Endothelial cell of umbilical vein (primary cell): ENCODE results near the gene MTA2. TPM values are rescaled to one million over a fixed set of nuclear protein-coding genes. Genes with fewer than 3 reads are reported as not detected.
"Not testable (repeated sequence)": the region's sequence is repeated elsewhere in the genome, so short reads cannot be mapped to it uniquely, and the experiment has no call there.

Experiments
- Bru-seq: library from RNA; stranded (reverse); fragments of 400-500 nt; gene quantifications from one replicate; lab custom pipeline; 2021; lab: Mats Ljungman, UMichigan
- BruChase-seq, 2 experiments: library from RNA; stranded (reverse); fragments of 400-500 nt; gene quantifications; one replicate each; lab custom pipeline; 2021; lab: Mats Ljungman, UMichigan
- BruUV-seq: library from RNA; stranded (reverse); fragments of 400-500 nt; replicated peaks from 2 replicates; lab custom pipeline; 2021; lab: Mats Ljungman, UMichigan
- CTCF ChIA-PET: fragments of 300-600, 350-600 bp; sonication (Branson Sonifier 250); formaldehyde crosslinking; loops from one replicate; lab custom pipeline; 2021; ENCODE audit warnings: antibody characterized with exemption, inconsistent platforms; lab: Charles Lee
- POLR2A ChIA-PET: fragments of 300-600, 350-600 bp; sonication (Branson Sonifier 250); formaldehyde crosslinking; loops from one replicate; lab custom pipeline; 2021; ENCODE audit warnings: antibody characterized with exemption, inconsistent platforms; lab: Charles Lee
- DNase-seq: peaks from one replicate; pipeline ENCODE4 v3.0.0-alpha.2; 2011; ENCODE audit warnings: low read depth, low spot score
- FAIRE-seq: peaks from 2 replicates; lab custom pipeline; 2011; peaks lifted over from hg19 to GRCh38; lab: Jason Lieb, UNC
- H2AFZ ChIP-seq: 2 replicates; pipeline ENCODE4 v1.6.0; 2012; ENCODE audit warnings: low read depth, low read length, control low read depth, inconsistent platforms
- H3K27ac ChIP-seq: 2 replicates; pipeline ENCODE4 v1.5.1; 2011; ENCODE audit warnings: low read depth, mild to moderate bottlenecking, control low read depth, low read length, moderate library complexity; ENCODE audit not compliant: insufficient read depth
- H3K27me3 ChIP-seq, 2 experiments: 2 replicates each; pipeline versions ENCODE4 v1.6.0 to v1.6.1; 2011; ENCODE audit warnings: low read length in 2 of 2, mixed read lengths in 1 of 2; ENCODE audit not compliant: control insufficient read depth in 2 of 2, insufficient read depth in 2 of 2
- H3K36me3 ChIP-seq, 2 experiments: 2 replicates in 1 of 2; 3 replicates in 1 of 2; pipeline ENCODE4 v1.5.1; 2011; ENCODE audit warnings: low read length in 2 of 2, mild to moderate bottlenecking in 1 of 2, moderate library complexity in 1 of 2; ENCODE audit not compliant: control insufficient read depth in 2 of 2, insufficient read depth in 2 of 2; ENCODE audit errors: extremely low read depth in 1 of 2
- H3K4me1 ChIP-seq: 3 replicates; pipeline ENCODE4 v1.5.1; 2011; ENCODE audit warnings: mild to moderate bottlenecking, low read length; ENCODE audit not compliant: control insufficient read depth, insufficient read depth; ENCODE audit errors: extremely low read depth
- H3K4me2 ChIP-seq: 2 replicates; pipeline ENCODE4 v1.6.1; 2011; ENCODE audit warnings: low read length, control low read depth, mixed read lengths; ENCODE audit not compliant: insufficient read depth
- H3K4me3 ChIP-seq, 3 experiments: fragments of 200-600 bp in 1 of 3; sonication (generic), shearing (Covaris generic) in 1 of 3; replicated peaks in 1 of 3; 2 replicates each; pipeline ENCODE4 v1.5.1; 2011 to 2016; ENCODE audit warnings: control low read depth in 3 of 3, low read length in 3 of 3, mild to moderate bottlenecking in 2 of 3, inconsistent platforms in 1 of 3, low read depth in 1 of 3, moderate library complexity in 1 of 3; ENCODE audit not compliant: insufficient read depth in 1 of 3
- H3K79me2 ChIP-seq: 2 replicates; pipeline ENCODE4 v1.6.0; 2012; ENCODE audit warnings: low read length, inconsistent platforms; ENCODE audit not compliant: control insufficient read depth, insufficient read depth
- H3K9ac ChIP-seq: replicated peaks from 2 replicates; pipeline ENCODE3; 2011; ENCODE audit warnings: low read length, control low read depth; ENCODE audit not compliant: insufficient read depth; ENCODE audit errors: extremely low read depth
- H3K9me1 ChIP-seq: replicated peaks from 3 replicates; pipeline ENCODE4 v1.6.0; 2011; ENCODE audit warnings: mild to moderate bottlenecking, low read length; ENCODE audit not compliant: control insufficient read depth, insufficient read depth; ENCODE audit errors: extremely low read depth
- H3K9me3 ChIP-seq: replicated peaks from 2 replicates; pipeline ENCODE4 v1.5.1; 2012; ENCODE audit warnings: low read length, inconsistent platforms; ENCODE audit not compliant: control insufficient read depth, insufficient read depth
- H4K20me1 ChIP-seq: replicated peaks from 2 replicates; pipeline ENCODE3; 2011; ENCODE audit warnings: mild to moderate bottlenecking, low read length; ENCODE audit not compliant: control insufficient read depth, insufficient read depth; ENCODE audit errors: extremely low read depth
- CTCF ChIP-seq, 2 donors: IDR thresholded peaks; 1 replicate in 1 of 2; 2 replicates in 1 of 2; pipeline ENCODE4 v1.5.1; 2011; ENCODE audit warnings: low read length in 2 of 2, mild to moderate bottlenecking in 2 of 2, moderate library complexity in 2 of 2, control low read depth in 1 of 2, inconsistent platforms in 1 of 2, low read depth in 1 of 2; ENCODE audit not compliant: insufficient read depth in 1 of 2; ENCODE audit errors: extremely low read depth in 1 of 2
- EZH2 ChIP-seq: IDR thresholded peaks from 2 replicates; pipeline ENCODE4 v1.6.1; 2012; ENCODE audit warnings: borderline replicate concordance, low read depth, mild to moderate bottlenecking, moderate library complexity, low read length, inconsistent platforms; ENCODE audit not compliant: severe bottlenecking
- FOS ChIP-seq: IDR thresholded peaks from 2 replicates; pipeline ENCODE4 v1.6.1; 2011; ENCODE audit warnings: mild to moderate bottlenecking, low read length, moderate library complexity, borderline replicate concordance; ENCODE audit not compliant: insufficient read depth
- GATA2 ChIP-seq: IDR thresholded peaks from 2 replicates; pipeline ENCODE4 v1.7.0; 2011; ENCODE audit warnings: low read depth, mild to moderate bottlenecking, moderate library complexity, mixed read lengths, low read length; ENCODE audit not compliant: insufficient read length, insufficient read depth
- JUN ChIP-seq: IDR thresholded peaks from 2 replicates; pipeline ENCODE4 v1.6.1; 2011; ENCODE audit warnings: borderline replicate concordance, low read depth; ENCODE audit not compliant: insufficient read length, insufficient read depth
- MAX ChIP-seq: IDR thresholded peaks from 2 replicates; pipeline ENCODE4 v1.6.1; 2011; ENCODE audit not compliant: insufficient read depth, insufficient read length
- MYC ChIP-seq: IDR thresholded peaks from one replicate; pipeline ENCODE4 v1.6.1; 2011; ENCODE audit warnings: mild to moderate bottlenecking, low read depth, low read length
- POLR2A ChIP-seq: IDR thresholded peaks from 2 replicates; pipeline ENCODE4 v1.6.1; 2012; ENCODE audit warnings: low read depth, mild to moderate bottlenecking, control low read depth, low read length
- POLR2AphosphoS5 ChIP-seq: IDR thresholded peaks from 2 replicates; pipeline ENCODE4 v1.6.1; 2012; ENCODE audit warnings: low read depth, mild to moderate bottlenecking, control low read depth, low read length, moderate library complexity; ENCODE audit not compliant: insufficient read depth
- dilution Hi-C: fragments of 300-500 bp; cut with MboI; formaldehyde crosslinking; loops from one replicate; pipeline ENCODE4 v1.15.0; 2019; ENCODE audit warnings: low sequenced_read_pairs; ENCODE audit not compliant: extremely low pct_ligation_motif_present
- intact Hi-C: fragments of 100-400 bp; cut with micrococcal nuclease; formaldehyde crosslinking; loops from one replicate; pipeline ENCODE4 v1.10.0; 2022
- long read RNA-seq: library from polyadenylated mRNA; stranded (forward); transcript quantifications from one replicate; pipeline ENCODE4 v2.0.0, GENCODE V29; 2021
- polyA minus RNA-seq, 3 experiments: library from RNA; depleted of rRNA, polyadenylated mRNA; stranded (reverse); fragments of >200 nt; gene quantifications; 1 replicate in 1 of 3; 2 replicates in 2 of 3; pipeline ENCODE4 v1.2.3, GENCODE V29; 2011
- polyA plus RNA-seq, 4 experiments: library from polyadenylated mRNA; depleted of rRNA in 3 of 4; stranded (reverse) in 3 of 4; unstranded in 1 of 4; fragments of >200 nt; gene quantifications; 2 replicates each; pipeline versions ENCODE4 v1.2.1 to v1.2.3, GENCODE V29; 2011 to 2012; ENCODE audit warnings: missing spikeins in 1 of 4
- total RNA-seq: library from RNA; stranded (reverse); gene quantifications from 2 replicates; pipeline ENCODE4 v1.2.3, GENCODE V29; 2021

The MTA2 gene
- total RNA-seq (166 and 176 TPM in 2 replicates), polyA plus RNA-seq (30.2 and 40.4 TPM in 2 replicates), polyA minus RNA-seq (91.6 and 95.5 TPM in 2 replicates), Bru-seq, nascent RNA (percentile 87 among the genes with signal in this experiment), BruChase-seq, experiment 1, labeled RNA remaining after a 6-hour chase (percentile 99 among the genes with signal in this experiment), BruChase-seq, experiment 2, labeled RNA remaining after a 2-hour chase (percentile 98 among the genes with signal in this experiment)
- 30.0 and 32.2 TPM in 2 replicates for polyA plus RNA-seq (2011; cell fraction: cytosol; rRNA removed)
- 111 and 132 TPM in 2 replicates for polyA plus RNA-seq (2011; cell fraction: nucleus; rRNA removed)
- polyA plus RNA-seq (2012): 108 and 120 TPM in 2 replicates
- 51.8 TPM for polyA minus RNA-seq (2011; cell fraction: cytosol; rRNA and poly(A)+ RNA removed)
- polyA minus RNA-seq (2011; cell fraction: nucleus; rRNA and poly(A)+ RNA removed): 40.3 and 57.1 TPM in 2 replicates
- long read RNA-seq, transcript MTA2-201 (18 exons, 3,058 nt): major isoform, 22 of 41 reads
- long read RNA-seq, partial matches to known transcripts: 13 of 41 reads
- long read RNA-seq, other reads (novel, unspliced or antisense): 6 of 41 reads

- Histone ChIP-seq H3K9me1 (no peaks in the 10 kb centered on the region), H3K9ac (peak within 1 kb of the TSS; percentile 89), H3K4me3 (peak within 1 kb of the TSS; percentile 61 to 98 (median 92)), H3K36me3 (peaks cover 12 to 24% of the 10 kb centered on the region in 2 experiments), H3K9me3 (no peaks in the 10 kb centered on the region), H4K20me1 (no peaks in the 10 kb centered on the region), H3K4me1 (peaks cover 19% of the 10 kb centered on the region), H3K4me2 (peak within 1 kb of the TSS; percentile 89), H2AFZ (peak within 1 kb of the TSS; percentile 30), H3K79me2 (peaks cover 41% of the 10 kb centered on the region), H3K27ac (peak within 1 kb of the TSS; percentile 54), H3K27me3 (no peaks in the 10 kb centered on the region)
- BruUV-seq: TSS peak; percentile 51
- POLR2A ChIA-PET: interaction anchor here (0.6 to 2.1 kb wide), 9 partner anchors 10 to 240 kb away, joined by 4 to 19 read pairs (median 5); partner anchors contain the start of genes B3GAT3, C11orf98, CSKMT and EEF1G
- CTCF ChIA-PET: interaction anchor here (0.5 to 3.8 kb wide), 9 partner anchors 9 to 206 kb away, joined by 3 to 29 read pairs (median 6); partner anchors contain the start of genes B3GAT3, EEF1G, EML3 and GANAB
- FAIRE-seq (peak; percentile 99), DNase-seq (peak; percentile 99)
- intact Hi-C loops: loop anchor here (1.0 to 2.0 kb wide), 2 partner anchors 11 to 105 kb away; partner anchors contain the start of genes BSCL2, EML3 and GNG3
- no peak for TF ChIP-seq MYC
- TF ChIP-seq POLR2AphosphoS5: peak; percentile 89
- TF ChIP-seq FOS: no peak
- no peak for TF ChIP-seq CTCF (IDR thresholded peaks at IDR 0.05; ENCODE audit: extremely low read depth in 1 of 2, insufficient read depth in 1 of 2, low read depth in 1 of 2, low read length in 2 of 2)
- TF ChIP-seq MAX: no peak
- TF ChIP-seq POLR2A: peak; percentile 75
- no peak for TF ChIP-seq JUN
- TF ChIP-seq GATA2: no peak
- TF ChIP-seq EZH2: no peak
- dilution Hi-C loops: no loop called here
Measured at GRCh38 chr11:62601372-62602140, at the start of gene MTA2. MTA2 (minus strand) TSS chr11:62601865; CDS start chr11:62601450, 415 bp downstream.

GRCh38 chr11:62650283-62650682 lies 48.6 kb upstream of the MTA2 start:
- H3K9me3 ChIP-seq, H3K9ac ChIP-seq, H3K27me3 ChIP-seq, dilution Hi-C loops, H3K9me1 ChIP-seq, DNase-seq, FAIRE-seq, H3K4me2 ChIP-seq, H3K27ac ChIP-seq, H4K20me1 ChIP-seq, BruUV-seq, H3K4me3 ChIP-seq, H3K4me1 ChIP-seq, H2AFZ ChIP-seq: not testable (repeated sequence)
- ChIA-PET POLR2A (interaction anchor here (1.4 kb wide), 1 partner anchor 15 kb away, joined by 4 read pairs; the partner anchor contains the start of genes C11orf98 and CSKMT), CTCF (interaction anchor here (0.6 to 1.9 kb wide), 2 partner anchors 10 to 44 kb away, joined by 3 to 4 read pairs; no protein-coding TSS in a partner anchor)
- H3K36me3 ChIP-seq: peaks cover 7 to 21% of the 10 kb centered on the region in 2 experiments
- intact Hi-C loops: loop anchor here (5.0 kb wide), 1 partner anchor 57 kb away; the partner anchor contains the start of genes BSCL2 and GNG3
- peaks cover 31% of the 10 kb centered on the region for H3K79me2 ChIP-seq
